Choroid plexus epithelial cell (primary cell): ENCODE measurements around the gene GABARAPL1.

Experiments used
- DNase-seq: peaks from one replicate; pipeline ENCODE4 v3.0.0-alpha.2; 2010; ENCODE audit warnings: low read depth
- H3K4me3 ChIP-seq: 2 replicates; pipeline ENCODE4 v1.5.1; 2011; ENCODE audit warnings: low read depth, mild to moderate bottlenecking, control low read depth, low read length, moderate library complexity
- CTCF ChIP-seq: conservative IDR thresholded peaks from 2 replicates; pipeline ENCODE4 v1.5.1; 2011; ENCODE audit warnings: low read depth, mild to moderate bottlenecking, control low read depth, inconsistent platforms, low read length, moderate library complexity

GABARAPL1 gene

GRCh38 chr12:10272467-10272866 lies 59.8 kb downstream of the GABARAPL1 start:
- no peak for TF ChIP-seq CTCF
- no peak for DNase-seq
- no peak overlapping the region for H3K4me3 ChIP-seq
